GM15510 (cell line): ENCODE measurements around the gene XXYLT1.

Experiments
- POLR2A ChIP-seq: IDR thresholded peaks from 3 replicates; pipeline ENCODE4 v1.6.1; 2011; ENCODE audit warnings: borderline replicate concordance; ENCODE audit not compliant: insufficient read length; ENCODE audit errors: extremely low read depth

XXYLT1 gene

GRCh38 chr3:195169011-195169649, 101.8 kb downstream of the XXYLT1 start:
- TF ChIP-seq POLR2A = no peak

- TF ChIP-seq POLR2A = no peak
Observed at GRCh38 chr3:195168009-195168762, 102.8 kb downstream of the XXYLT1 start.

- TF ChIP-seq POLR2A = no peak
Observed at GRCh38 chr3:195165790-195166189, 105.2 kb downstream of the XXYLT1 start.

GRCh38 chr3:195165265-195165609, 105.7 kb downstream of the XXYLT1 start:
- TF ChIP-seq POLR2A = no peak

- TF ChIP-seq POLR2A = no peak
Observed at GRCh38 chr3:195164573-195165264, 106.2 kb downstream of the XXYLT1 start.

GRCh38 chr3:195163719-195164572, 107.0 kb downstream of the XXYLT1 start:
- no peak for TF ChIP-seq POLR2A

- TF ChIP-seq POLR2A = no peak
Observed at GRCh38 chr3:195162816-195163215, 108.1 kb downstream of the XXYLT1 start.

- no peak for TF ChIP-seq POLR2A
Observed at GRCh38 chr3:195162033-195162669, 108.8 kb downstream of the XXYLT1 start.

GRCh38 chr3:195160908-195161434, 110.0 kb downstream of the XXYLT1 start:
- no peak for TF ChIP-seq POLR2A

- TF ChIP-seq POLR2A = no peak
Observed at GRCh38 chr3:195160257-195160898, 110.6 kb downstream of the XXYLT1 start.

GRCh38 chr3:195159814-195160165, 111.2 kb downstream of the XXYLT1 start:
- no peak for TF ChIP-seq POLR2A

- TF ChIP-seq POLR2A = no peak
Observed at GRCh38 chr3:195159117-195159813, 111.7 kb downstream of the XXYLT1 start.

- TF ChIP-seq POLR2A = no peak
Observed at GRCh38 chr3:195156286-195156890, 114.6 kb downstream of the XXYLT1 start.
